SK-N-SH (cell line): Measurements from ENCODE around the gene ACTR1A.

Experiments
- EP300 ChIP-seq, 2 experiments: IDR thresholded peaks; 2 replicates each; pipeline versions ENCODE4 v1.4.0 to v1.6.1; 2012; ENCODE audit warnings: borderline replicate concordance in 1 of 2, low read depth in 1 of 2, low read length in 1 of 2
- RXRA ChIP-seq: IDR thresholded peaks from 2 replicates; pipeline ENCODE4 v1.4.0; 2012; ENCODE audit warnings: low read depth, mild to moderate bottlenecking, borderline replicate concordance
- TF ChIP-seq, protein P1 (sequence below): fragments of 200-600 bp; sonication (generic); IDR thresholded peaks from 2 replicates; pipeline ENCODE4 v1.6.1; 2017; ENCODE audit warnings: antibody characterized with exemption, mild to moderate bottlenecking, moderate library complexity

DNA sequence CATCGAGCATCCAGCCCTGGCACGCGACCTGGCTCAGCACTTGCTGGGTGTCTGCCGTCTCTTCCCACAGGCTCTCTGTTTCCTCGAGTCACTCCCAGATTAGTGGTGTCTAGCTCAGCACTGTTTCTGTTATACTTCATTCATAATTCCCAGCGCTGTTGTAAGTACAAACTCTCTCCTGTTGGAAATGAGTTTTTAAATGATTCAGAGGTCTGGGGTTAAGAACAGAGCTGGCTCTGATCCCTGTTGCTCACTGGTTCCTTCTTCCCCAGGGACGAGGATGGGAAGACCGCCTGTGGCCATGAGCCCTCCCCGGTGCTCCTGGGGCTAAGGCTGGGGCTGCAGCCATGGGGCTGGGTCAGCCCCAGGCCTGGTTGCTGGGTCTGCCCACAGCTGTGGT, 33.8 kb downstream of the ACTR1A start:
- TF ChIP-seq EP300 (IDR thresholded peaks at IDR 0.05; ENCODE audit: borderline replicate concordance in 1 of 2, low read depth in 1 of 2, low read length in 1 of 2): no peak
- no peak for TF ChIP-seq RXRA
- TF ChIP-seq, protein P1, sequence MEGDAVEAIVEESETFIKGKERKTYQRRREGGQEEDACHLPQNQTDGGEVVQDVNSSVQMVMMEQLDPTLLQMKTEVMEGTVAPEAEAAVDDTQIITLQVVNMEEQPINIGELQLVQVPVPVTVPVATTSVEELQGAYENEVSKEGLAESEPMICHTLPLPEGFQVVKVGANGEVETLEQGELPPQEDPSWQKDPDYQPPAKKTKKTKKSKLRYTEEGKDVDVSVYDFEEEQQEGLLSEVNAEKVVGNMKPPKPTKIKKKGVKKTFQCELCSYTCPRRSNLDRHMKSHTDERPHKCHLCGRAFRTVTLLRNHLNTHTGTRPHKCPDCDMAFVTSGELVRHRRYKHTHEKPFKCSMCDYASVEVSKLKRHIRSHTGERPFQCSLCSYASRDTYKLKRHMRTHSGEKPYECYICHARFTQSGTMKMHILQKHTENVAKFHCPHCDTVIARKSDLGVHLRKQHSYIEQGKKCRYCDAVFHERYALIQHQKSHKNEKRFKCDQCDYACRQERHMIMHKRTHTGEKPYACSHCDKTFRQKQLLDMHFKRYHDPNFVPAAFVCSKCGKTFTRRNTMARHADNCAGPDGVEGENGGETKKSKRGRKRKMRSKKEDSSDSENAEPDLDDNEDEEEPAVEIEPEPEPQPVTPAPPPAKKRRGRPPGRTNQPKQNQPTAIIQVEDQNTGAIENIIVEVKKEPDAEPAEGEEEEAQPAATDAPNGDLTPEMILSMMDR: no peak
